Activated B cell treated with CpG ODN at 0.5 μM for 24 hours (primary cell): ENCODE results near the gene TEKT5. TPM values are rescaled to one million over a fixed set of nuclear protein-coding genes. Genes with fewer than 3 reads are reported as not detected.

Experiments used
- ATAC-seq: fragments of 200-7000 bp; cut with Tn5 transposase; one replicate; pipeline ENCODE4 v1.10.0; 2021; ENCODE audit warnings: low read depth, mild to moderate bottlenecking, moderate library complexity
- CTCF ChIA-PET: fragments of 350-600 bp; sonication (Branson Sonifier 250); formaldehyde crosslinking; loops from one replicate; lab custom pipeline; 2021; ENCODE audit warnings: antibody characterized with exemption; lab: Charles Lee
- POLR2A ChIA-PET: fragments of 350-600 bp; sonication (Branson Sonifier 250); formaldehyde crosslinking; loops from one replicate; lab custom pipeline; 2021; ENCODE audit warnings: antibody characterized with exemption; lab: Charles Lee
- DNase-seq: peaks from one replicate; pipeline ENCODE4 v3.0.0; 2022
- H3K27ac Mint-ChIP-seq: one replicate; pipeline ENCODE4 v1.8.0; 2020; ENCODE audit warnings: mixed read lengths
- H3K27me3 Mint-ChIP-seq: one replicate; pipeline ENCODE4 v1.8.0; 2021; ENCODE audit warnings: mixed read lengths
- H3K36me3 Mint-ChIP-seq: one replicate; pipeline ENCODE4 v1.8.0; 2021; ENCODE audit warnings: low read depth, mixed read lengths
- H3K4me1 Mint-ChIP-seq: one replicate; pipeline ENCODE4 v1.8.0; 2021; ENCODE audit warnings: mixed read lengths
- H3K4me3 Mint-ChIP-seq: one replicate; pipeline ENCODE4 v1.8.0; 2020; ENCODE audit warnings: mild to moderate bottlenecking, mixed read lengths
- H3K9me3 Mint-ChIP-seq: one replicate; pipeline ENCODE4 v1.8.0; 2020; ENCODE audit warnings: mixed read lengths
- intact Hi-C: fragments of 100-400 bp; cut with micrococcal nuclease; formaldehyde crosslinking; loops from one replicate; pipeline ENCODE4 v1.15.1; 2024
- total RNA-seq: library from RNA; stranded (reverse); gene quantifications from 2 replicates; pipeline ENCODE4 v1.2.3, GENCODE V29; 2022
- TF ChIP-seq, protein P1 (sequence below): fragments of 200-600 bp; IDR thresholded peaks from one replicate; pipeline ENCODE4 v1.8.0; 2022; ENCODE audit warnings: antibody characterized with exemption, mild to moderate bottlenecking

Gene TEKT5
- total RNA-seq, 1 donor from 2014 or later, result not detected

DNA sequence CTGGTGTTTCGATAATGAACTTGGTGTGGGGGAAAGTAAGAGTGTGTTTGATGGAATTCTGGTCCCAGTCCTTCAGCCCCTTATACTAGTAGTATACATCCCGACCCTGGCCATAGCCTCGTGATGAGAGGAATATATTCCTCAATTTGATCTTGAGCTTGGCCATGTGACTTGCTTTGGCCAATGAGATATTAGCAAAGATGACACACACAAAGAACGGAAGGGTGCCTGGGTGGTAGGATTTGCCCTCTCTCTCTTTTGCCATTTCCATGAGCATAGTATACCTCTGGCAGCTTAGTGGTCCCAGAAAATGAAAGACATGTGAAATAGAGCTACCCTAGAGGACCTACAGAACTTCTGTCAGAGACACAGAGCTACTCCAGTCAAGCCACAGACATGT is 111.5 kb downstream of the TEKT5 start:
- Mint-ChIP-seq H3K4me1 (peaks cover 7% of the 10 kb centered on the region), H3K27ac (no peak overlapping the region), H3K9me3 (no peaks in the 10 kb centered on the region), H3K4me3 (no peak overlapping the region), H3K27me3 (peaks cover 51% of the 10 kb centered on the region), H3K36me3 (no peaks in the 10 kb centered on the region)
- ChIA-PET POLR2A (no interaction called here), CTCF (no interaction called here)
- DNase-seq (no peak), ATAC-seq (no peak)
- intact Hi-C loops, result no loop called here
- TF ChIP-seq, protein P1, sequence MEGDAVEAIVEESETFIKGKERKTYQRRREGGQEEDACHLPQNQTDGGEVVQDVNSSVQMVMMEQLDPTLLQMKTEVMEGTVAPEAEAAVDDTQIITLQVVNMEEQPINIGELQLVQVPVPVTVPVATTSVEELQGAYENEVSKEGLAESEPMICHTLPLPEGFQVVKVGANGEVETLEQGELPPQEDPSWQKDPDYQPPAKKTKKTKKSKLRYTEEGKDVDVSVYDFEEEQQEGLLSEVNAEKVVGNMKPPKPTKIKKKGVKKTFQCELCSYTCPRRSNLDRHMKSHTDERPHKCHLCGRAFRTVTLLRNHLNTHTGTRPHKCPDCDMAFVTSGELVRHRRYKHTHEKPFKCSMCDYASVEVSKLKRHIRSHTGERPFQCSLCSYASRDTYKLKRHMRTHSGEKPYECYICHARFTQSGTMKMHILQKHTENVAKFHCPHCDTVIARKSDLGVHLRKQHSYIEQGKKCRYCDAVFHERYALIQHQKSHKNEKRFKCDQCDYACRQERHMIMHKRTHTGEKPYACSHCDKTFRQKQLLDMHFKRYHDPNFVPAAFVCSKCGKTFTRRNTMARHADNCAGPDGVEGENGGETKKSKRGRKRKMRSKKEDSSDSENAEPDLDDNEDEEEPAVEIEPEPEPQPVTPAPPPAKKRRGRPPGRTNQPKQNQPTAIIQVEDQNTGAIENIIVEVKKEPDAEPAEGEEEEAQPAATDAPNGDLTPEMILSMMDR, result no peak

- Mint-ChIP-seq H3K4me1 (peaks cover 7% of the 10 kb centered on the region), H3K27me3 (peaks cover 49% of the 10 kb centered on the region), H3K9me3 (no peaks in the 10 kb centered on the region), H3K27ac (no peak overlapping the region), H3K4me3 (peak overlapping the region; percentile 20), H3K36me3 (no peaks in the 10 kb centered on the region)
- ChIA-PET POLR2A (no interaction called here), CTCF (no interaction called here)
- intact Hi-C loops, result no loop called here
- DNase-seq (no peak), ATAC-seq (no peak)
- TF ChIP-seq, protein P1, result no peak
These were observed 113.2 kb downstream of the TEKT5 start for GRCh38 chr16:10581507-10581906.

DNA sequence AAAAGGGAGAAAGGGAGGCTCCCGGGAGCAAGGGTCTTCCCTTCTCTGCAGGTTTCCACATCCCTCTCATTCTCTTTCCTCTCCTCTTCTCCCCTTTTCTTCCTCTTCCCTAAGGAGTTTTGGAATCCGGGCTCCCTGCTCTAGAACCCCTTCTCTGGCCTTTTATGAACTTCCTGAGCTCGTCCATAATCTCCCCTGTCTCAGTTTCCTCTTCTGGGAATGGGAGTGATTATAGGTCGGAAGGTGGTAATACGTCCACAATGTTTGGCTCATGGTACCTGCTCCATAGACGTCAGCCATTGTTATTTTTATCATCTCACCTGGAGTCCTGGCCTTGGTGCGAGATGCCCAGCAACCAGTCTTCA is 113.9 kb downstream of the TEKT5 start:
- ChIA-PET CTCF (interaction anchor here (1.0 to 1.1 kb wide), 2 partner anchors 66 to 338 kb away, joined by 3 to 5 read pairs; no protein-coding TSS in a partner anchor), POLR2A (no interaction called here)
- H3K36me3 Mint-ChIP-seq, result no peaks in the 10 kb centered on the region
- peaks cover 45% of the 10 kb centered on the region for H3K27me3 Mint-ChIP-seq
- H3K4me1 Mint-ChIP-seq, result peaks cover 7% of the 10 kb centered on the region
- H3K4me3 Mint-ChIP-seq, result peak overlapping the region; percentile 71
- TF ChIP-seq, protein P1, result no peak
- intact Hi-C loops, result no loop called here
- no peaks in the 10 kb centered on the region for H3K9me3 Mint-ChIP-seq
- no peak for ATAC-seq
- DNase-seq, result no peak
- H3K27ac Mint-ChIP-seq, result no peak overlapping the region

DNA sequence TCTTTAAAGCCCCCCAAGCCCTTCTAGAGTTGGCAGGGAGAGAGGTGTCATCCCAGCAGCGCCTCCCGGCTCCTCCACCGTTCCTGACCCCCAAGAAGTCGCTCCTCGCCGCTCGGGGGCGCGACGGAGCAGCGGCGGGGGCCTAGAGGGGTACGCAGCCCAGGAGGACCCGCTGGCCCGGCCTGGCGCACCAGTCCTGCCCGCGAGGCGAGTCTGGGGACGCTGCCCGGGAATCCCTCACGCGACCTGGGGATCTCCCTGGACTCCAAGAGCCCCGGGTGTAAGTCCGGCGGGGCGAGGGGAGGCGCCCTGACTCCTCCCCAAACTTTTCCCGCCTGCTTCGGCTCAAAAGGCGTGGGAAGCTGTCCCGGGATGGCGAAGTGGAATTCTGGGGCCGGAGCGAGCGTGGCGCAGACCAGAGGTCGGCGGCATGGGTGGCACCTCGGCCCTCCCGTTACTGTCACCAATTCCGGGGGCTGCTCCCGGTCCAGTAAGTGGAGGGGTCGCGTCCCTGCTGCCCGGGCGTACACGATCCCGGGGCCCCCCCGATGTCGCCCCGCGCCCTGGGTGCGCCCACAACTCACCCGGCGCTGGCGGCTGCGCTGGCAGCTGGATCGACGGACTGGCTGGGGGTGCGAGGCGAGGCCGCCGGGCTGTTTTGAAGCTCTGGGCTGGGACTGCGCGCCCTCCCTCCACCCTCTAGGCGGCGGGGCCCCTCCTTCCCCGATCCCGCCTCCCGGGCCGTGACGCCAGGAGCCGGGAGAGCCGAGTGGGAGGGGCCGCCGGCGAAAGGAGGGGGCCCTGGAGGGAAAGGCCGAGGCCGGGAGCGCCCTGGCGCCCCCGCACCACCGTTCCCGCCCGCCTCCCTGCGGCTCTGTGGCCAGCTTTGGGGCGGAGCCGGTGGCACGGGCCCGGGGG is 114.5 kb downstream of the TEKT5 start, which contains the start of gene EMP2:
EMP2 (minus strand) TSS at position 634 of the 918 bp plus-strand sequence. CDS start 32,981 bp downstream, outside the sequence.
- H3K27ac Mint-ChIP-seq, result no peak within 1 kb of the TSS
- peak within 1 kb of the TSS; percentile 71 for H3K4me3 Mint-ChIP-seq
- peaks cover 7% of the 10 kb centered on the region for H3K4me1 Mint-ChIP-seq
- no peaks in the 10 kb centered on the region for H3K9me3 Mint-ChIP-seq
- TF ChIP-seq, protein P1, result no peak
- intact Hi-C loops, result no loop called here
- H3K27me3 Mint-ChIP-seq, result peaks cover 43% of the 10 kb centered on the region
- peak; percentile 27 for DNase-seq
- CTCF ChIA-PET, result interaction anchor here (1.0 to 1.1 kb wide), 2 partner anchors 66 to 339 kb away, joined by 3 to 5 read pairs; no protein-coding TSS in a partner anchor
- POLR2A ChIA-PET, result interaction anchor here (0.5 kb wide), 1 partner anchor 77 kb away, joined by 6 read pairs; no protein-coding TSS in a partner anchor
- ATAC-seq, result peak; percentile 45
- H3K36me3 Mint-ChIP-seq, result no peaks in the 10 kb centered on the region

- POLR2A ChIA-PET, result no interaction called here
- no peaks in the 10 kb centered on the region for H3K9me3 Mint-ChIP-seq
- no peak for ATAC-seq
- CTCF ChIA-PET, result interaction anchor here (1.1 kb wide), 1 partner anchor 339 kb away, joined by 3 read pairs; no protein-coding TSS in a partner anchor
- TF ChIP-seq, protein P1, result no peak
- peak overlapping the region; percentile 15 for H3K4me3 Mint-ChIP-seq
- no peak overlapping the region for H3K27ac Mint-ChIP-seq
- DNase-seq, result no peak
- intact Hi-C loops, result no loop called here
- no peaks in the 10 kb centered on the region for H3K36me3 Mint-ChIP-seq
- peaks cover 7% of the 10 kb centered on the region for H3K4me1 Mint-ChIP-seq
- peaks cover 41% of the 10 kb centered on the region for H3K27me3 Mint-ChIP-seq
These were observed 115.2 kb downstream of the TEKT5 start for GRCh38 chr16:10579575-10579964.
